GM03348 (cell line): ENCODE results near the gene NDUFA7.
"Not testable (repeated sequence)": the region's sequence is repeated elsewhere in the genome, so short reads cannot be mapped to it uniquely, and the experiment has no call there.

Source experiments
- DNase-seq: peaks from one replicate; pipeline ENCODE4 v3.0.0; 2012; ENCODE audit warnings: low spot score

Gene NDUFA7

DNA sequence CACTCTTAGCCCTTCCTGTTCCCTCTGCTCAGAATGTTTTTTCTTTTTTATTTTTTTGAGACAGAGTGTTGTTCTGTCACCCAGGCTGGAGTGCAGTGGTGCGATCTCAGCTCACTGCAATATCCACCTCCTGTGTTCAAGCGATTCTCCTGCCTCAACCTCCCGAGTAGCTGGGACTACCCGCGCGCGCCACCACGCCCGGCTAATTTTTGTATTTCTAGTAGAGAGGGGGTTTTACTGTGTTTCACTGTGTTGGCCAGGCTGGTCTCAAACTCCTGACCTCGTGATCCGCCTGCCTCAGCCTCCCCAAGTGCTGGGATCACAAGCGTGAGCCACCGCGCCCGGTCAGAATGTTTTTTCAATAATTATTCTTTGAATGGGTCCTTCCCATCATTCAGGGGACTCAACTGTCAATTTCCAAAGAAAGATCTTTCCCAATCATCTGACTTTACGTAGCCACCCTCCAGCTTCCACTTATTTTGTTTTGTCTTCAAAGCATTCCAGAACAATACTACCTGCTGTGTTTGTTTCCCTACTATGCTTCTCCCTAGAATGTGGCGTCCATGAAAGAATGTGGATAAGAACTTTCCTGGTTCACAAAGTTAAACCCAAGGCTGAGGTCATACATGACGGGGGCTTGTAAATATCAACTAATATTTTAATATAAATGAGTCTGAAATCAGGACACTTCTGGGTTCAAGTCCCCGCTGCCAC lies 1.2 kb downstream of the NDUFA7 start:
- no peak for DNase-seq

GRCh38 chr19:8318835-8319234 lies 2.3 kb downstream of the NDUFA7 start:
- not testable (repeated sequence) for DNase-seq

GRCh38 chr19:8316351-8317125 lies 4.6 kb downstream of the NDUFA7 start:
- no peak for DNase-seq

- DNase-seq: not testable (repeated sequence)
These were observed 6.1 kb downstream of the NDUFA7 start for GRCh38 chr19:8314981-8315640.

DNA sequence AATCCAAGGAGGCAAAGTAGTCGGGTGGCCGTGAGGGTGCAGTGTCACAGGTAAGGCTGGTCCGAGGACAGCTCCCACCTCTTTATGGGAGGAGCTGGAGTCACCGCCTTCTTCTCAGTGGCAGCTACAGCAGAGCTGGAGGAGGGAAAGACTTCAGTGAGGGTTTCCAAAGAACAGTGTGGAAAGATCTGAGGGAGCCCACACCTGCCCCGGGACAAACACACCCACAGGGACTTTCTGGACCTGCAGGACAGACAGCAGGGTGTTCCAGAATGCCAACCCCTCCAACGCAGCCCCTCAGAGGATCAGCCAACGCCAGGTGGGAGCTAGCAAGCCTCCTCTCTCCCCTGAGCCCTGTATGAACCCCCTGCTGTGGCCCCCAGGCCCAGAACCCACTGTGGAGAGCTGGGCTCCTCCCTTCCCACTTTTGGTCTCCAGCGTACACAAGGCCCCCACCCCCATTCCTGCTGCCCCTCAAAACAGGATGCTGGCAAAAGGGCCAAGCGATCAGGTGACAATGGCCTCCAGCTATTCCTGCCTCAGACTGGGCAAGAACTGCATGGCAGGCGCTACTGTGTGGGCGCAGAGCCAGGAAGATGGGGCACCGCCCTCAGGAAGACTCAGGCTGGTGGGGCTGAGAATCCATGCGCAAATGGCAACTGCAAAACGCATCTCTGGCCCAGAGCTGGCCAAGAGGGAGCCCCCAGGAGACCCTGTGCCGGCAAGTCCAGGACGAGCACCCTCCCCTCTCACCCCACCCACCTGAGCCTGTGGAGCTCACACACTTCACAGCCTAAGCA lies 9.5 kb downstream of the NDUFA7 start:
- no peak for DNase-seq

GRCh38 chr19:8310342-8311055 lies 10.7 kb downstream of the NDUFA7 start:
- no peak for DNase-seq

- no peak for DNase-seq
These were observed 12.3 kb downstream of the NDUFA7 start for GRCh38 chr19:8308891-8309291.

DNA sequence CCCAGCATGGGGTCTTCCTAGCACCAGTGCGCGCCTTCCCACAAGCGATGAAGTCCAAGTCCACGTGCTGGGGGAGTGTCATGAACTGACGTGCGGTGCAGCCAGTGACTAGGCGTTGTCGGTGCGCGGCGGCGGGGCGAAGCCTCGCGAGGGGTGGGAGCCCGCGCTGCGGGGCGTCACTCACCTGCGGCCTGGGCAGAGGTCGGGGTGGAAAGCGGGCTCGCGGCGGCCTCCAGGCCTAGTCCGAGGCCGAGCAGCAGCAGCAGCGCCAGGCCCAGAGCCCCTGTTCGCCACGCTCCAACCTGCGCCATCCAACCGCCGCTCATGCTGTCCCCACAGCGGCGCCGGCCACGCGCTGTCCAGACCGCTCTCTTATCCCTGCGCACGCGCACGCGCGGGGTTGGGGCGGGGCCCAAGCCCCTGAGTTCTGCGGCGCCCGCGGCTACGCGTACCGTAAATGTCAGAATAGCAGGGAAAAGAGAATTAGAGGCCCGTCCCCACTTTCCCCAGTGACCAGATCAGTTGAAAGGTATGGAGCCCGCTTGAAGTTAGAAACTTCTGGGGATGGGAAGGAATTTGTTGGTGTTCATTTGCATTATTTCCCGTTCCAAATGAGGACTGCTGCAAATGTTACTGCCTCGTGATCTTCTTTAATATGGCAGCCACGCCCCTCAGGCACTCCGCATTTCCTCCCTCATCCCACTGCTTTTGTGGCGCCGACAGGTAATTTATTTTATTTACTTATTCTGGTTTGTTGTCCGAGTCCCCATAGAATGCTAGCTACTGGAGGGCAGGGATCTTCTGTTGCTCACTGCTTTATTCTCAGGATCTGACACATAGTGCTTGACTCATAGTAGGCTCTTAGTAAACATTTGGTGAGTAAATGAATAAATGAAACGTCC lies 13.0 kb downstream of the NDUFA7 start, which contains the start of gene CD320:
CD320 (minus strand) TSS at position 394 of the 902 bp plus-strand sequence; CDS start at position 326, 68 bp downstream.
- peak; percentile 97 for DNase-seq

- no peak for DNase-seq
These were observed 13.7 kb downstream of the NDUFA7 start for GRCh38 chr19:8307400-8307964.

DNA sequence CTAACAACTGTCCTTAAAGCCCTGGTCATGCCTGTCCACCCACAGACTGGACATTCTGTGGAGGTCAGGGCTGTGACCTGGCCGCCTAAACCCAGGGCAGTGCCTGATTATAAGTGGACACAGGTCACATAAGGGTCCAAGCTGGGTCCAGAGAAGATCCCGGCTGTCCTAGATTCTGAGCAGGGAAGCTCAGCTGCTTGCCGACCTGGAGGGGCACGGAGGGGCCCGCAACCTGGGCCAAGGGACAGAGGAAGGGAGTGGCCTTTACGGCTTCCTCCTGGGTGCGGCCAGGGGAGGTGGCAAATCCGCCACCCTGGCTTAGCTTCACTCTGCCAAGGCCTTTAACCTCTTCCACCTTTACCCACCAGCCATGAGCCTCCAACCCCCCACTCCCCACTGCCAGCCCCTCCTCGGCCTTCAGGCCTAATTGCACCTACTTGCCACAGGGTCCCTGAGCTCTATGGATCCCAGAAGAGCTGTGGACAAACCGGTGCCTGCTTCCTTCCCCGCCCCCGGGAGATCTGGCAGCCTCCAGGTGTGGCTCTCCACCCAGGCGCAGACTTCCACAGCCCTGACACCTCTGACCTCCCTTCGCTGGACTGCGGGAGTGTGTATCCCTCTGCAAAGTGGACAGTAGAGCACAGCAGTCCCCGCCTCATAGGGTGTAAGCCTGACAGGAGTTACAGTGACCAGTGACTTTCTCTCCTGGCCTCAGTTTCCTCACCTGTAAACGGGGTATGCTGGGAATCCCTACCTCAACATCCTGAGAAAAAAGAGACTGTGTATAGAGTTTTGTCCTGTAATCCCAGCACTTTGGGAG lies 14.7 kb downstream of the NDUFA7 start:
- no peak for DNase-seq

- DNase-seq: no peak
These were observed 15.4 kb downstream of the NDUFA7 start for GRCh38 chr19:8305798-8306197.

DNA sequence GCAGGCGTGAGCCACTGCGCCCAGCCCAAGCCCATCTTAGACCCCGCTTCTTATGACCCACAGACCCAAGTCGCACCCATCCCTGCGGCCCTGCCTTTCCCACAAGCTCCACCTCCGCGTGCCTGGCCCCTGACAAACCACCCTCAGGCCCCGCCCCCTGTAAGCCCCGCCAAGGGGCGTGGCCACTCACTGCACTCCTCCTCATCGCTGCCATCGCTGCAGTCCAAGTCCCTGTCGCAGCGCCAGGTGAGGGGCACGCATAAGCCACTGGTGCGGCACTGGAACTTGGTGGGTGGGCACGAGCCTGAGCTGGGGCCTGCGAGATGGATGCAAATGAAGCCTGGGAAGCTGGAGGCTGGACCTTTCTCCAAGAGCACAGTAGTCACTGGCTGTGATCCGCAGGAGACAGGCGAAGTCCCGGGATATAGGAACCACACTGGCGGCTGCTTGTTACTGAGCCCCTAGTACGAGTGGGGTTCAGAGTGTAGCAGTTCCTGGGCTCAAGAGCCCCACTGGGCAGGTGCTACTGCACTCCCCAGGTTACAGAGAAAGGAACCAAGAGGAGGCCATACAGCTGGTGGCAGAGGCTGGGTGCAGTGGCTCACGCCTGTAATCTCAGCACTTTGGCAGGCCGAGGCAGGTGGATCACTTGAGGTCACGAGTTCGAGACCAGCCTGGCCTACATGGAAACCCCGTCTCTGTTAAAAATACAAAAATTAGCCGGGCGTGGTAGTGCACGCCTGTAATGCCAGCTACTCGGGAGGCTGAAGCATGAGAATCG lies 16.1 kb downstream of the NDUFA7 start:
- DNase-seq: no peak

GRCh38 chr19:8302734-8303133 lies 18.4 kb downstream of the NDUFA7 start:
- DNase-seq: no peak

GRCh38 chr19:8302357-8302691 lies 18.9 kb downstream of the NDUFA7 start:
- DNase-seq: no peak

GRCh38 chr19:8291337-8291736 lies 29.8 kb downstream of the NDUFA7 start:
- DNase-seq: not testable (repeated sequence)

DNA sequence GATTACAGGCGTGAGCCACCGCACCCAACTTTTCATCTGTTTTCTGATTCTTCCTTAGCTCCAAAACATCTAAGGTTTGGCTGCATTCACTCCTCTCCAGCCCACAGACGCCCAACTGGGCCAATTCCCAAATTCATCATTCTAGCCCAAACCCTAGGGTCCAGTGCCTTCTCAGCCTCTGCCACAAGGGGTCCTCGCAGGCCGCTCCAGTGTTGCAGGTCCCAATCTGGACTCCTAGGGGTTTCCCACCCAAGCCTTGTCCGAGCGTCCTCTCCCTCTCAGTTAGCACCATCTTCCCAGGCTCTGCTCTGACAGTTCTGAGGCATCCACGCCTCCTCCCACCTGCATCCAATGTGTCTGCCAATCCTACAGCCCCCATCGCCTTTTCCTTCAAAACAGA lies 44.7 kb downstream of the NDUFA7 start:
- DNase-seq: not testable (repeated sequence)

DNA sequence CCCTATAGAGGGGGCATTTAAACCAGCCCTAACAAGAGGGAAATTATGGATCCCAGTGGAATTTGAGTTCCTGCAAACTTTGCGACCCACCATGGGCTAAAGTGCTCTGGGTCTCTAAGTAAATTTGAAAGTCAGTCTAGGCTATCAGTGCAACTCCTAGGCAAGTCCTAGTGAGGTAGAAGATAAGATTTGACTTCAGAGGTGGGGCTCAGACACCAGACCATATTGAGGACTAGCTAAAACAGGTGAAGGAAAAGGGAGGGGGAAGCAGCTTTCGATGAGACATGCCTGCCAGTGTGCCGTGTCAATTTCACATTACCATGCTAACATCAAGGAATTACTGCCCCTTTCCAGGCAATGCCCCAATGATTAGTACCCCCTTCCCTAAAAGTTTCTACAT lies 51.5 kb downstream of the NDUFA7 start:
- DNase-seq: no peak

DNA sequence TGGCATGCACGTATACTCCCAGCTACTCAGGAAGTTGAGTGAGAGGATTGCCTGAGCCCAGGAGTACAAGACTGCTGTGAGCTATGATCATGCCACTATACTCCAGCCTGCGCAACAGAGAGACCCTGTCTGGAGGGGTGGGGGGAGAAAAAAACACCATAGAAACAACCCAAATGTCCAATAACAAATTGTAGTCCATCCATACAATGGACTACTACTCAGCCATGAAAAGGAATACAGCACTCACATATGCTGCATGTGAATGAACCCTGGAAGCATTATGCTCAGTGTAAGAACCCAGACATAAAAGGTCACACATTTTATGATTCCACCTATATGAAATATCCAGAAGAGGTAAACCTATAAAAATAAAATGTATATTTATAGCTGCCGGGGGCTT lies 55.3 kb downstream of the NDUFA7 start:
- no peak for DNase-seq
